Measurements from ENCODE around the gene GABRG3.

Gene GABRG3

DNA sequence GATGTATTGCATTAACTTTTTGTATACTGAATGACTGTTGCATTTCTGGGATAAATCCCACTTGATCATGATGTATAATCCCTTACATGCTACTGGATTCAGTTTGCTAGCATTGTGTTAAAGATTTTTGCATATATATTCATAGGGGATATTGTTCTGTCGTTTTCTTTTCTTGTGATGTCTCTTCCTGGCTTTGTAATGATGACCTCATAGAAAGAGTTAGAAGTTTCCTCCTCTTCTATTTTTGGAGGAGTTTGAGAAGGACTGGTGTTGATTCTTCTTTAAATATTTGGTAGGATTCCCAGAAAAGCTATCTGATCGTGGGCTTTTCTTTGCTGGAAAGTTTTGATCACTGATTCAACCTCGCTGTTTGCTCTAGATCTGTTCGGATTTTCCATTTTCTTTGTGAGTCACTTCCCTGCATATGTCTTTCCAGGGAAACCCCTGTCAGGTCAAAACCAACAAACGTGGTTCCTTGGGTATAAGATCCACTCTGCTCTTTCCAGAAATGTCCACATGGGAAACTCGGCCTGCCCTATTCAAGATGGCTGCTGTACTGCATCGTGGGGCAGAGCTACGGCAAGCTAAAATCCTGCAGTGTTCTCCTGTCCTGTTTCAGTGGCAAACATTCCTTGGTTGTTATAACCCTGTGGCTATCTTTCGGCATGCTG lies 120.4 kb downstream of the GABRG3 start:
- Histone ChIP-seq H3K4me3 (no peak overlapping the region), H3K27ac (no peak overlapping the region)

DNA sequence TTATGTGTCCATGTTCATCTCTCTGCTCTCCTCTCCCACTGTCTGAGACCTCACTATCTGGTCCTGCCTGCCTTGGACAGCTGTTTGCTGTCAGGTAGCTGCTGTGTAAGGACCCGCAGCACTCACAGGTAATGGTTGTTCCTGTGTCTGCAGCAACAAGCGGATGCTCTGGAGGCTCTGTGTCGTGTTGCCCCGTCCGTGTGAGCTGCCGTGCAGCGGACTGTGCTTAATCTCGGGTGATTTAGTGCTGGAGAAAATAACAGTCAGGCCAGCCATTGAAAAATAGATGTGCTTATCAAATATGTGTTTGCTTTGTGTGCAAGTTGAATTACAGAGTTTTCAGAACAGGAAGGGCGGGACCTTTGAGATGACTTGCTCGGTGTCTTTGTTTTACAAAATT lies 121.4 kb downstream of the GABRG3 start:
- H3K4me3 ChIP-seq = no peak overlapping the region
- H3K27ac ChIP-seq = no peak overlapping the region

DNA sequence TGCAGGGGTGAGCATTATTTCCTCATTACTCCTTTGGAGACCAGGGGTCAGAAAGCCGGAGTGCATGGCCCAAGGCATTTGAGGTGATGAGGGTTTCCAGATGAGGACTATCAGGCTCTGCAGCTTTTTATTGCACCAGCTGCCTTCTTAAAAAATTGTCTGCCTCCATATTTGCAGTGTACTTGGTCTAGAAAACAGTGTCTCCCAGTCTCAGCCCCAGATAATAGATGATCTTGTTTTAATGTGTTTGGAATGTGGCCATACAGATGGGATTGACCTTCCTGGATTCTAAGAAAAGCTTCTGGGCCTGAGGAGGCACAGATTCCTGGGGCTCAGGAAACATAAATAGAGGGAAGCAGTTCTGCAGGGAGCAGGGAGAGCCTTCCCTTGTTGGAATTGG lies 123.3 kb downstream of the GABRG3 start:
- H3K27ac ChIP-seq = no peak overlapping the region
- H3K4me3 ChIP-seq = no peak overlapping the region

- no peak overlapping the region for H3K27ac ChIP-seq
- no peak overlapping the region for H3K4me3 ChIP-seq
These were observed 125.1 kb downstream of the GABRG3 start for GRCh38 chr15:27095886-27096624.

GRCh38 chr15:27097506-27097905 lies 126.5 kb downstream of the GABRG3 start:
- Histone ChIP-seq H3K27ac (no peak overlapping the region), H3K4me3 (no peak overlapping the region)

DNA sequence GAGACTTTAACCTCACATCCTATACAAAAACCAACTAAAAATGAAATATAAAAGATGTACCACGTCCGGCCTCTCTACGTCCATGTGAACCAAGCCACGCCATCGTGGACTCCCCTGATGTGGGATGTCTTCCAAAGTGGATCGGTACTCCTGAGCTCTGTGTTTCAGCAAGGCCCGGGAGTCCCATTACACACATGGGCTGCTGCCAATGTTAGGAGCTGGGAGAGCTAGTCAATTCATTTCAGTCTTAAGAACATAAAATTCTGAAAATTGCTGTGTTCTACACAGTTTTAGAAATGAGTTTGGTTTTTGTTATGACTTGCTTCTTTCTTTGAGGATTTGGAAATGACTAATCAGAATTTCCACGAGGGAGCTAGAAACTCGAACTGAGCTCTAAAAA lies 131.0 kb downstream of the GABRG3 start:
- no peak overlapping the region for H3K27ac ChIP-seq
- no peak overlapping the region for H3K4me3 ChIP-seq

- Histone ChIP-seq H3K27ac (no peak overlapping the region), H3K4me3 (no peak overlapping the region)
These were observed 140.3 kb downstream of the GABRG3 start for GRCh38 chr15:27111323-27111722.

GRCh38 chr15:27114473-27114872 lies 143.5 kb downstream of the GABRG3 start:
- no peak overlapping the region for H3K27ac ChIP-seq
- H3K4me3 ChIP-seq = no peak overlapping the region

GRCh38 chr15:27119695-27120266 lies 148.8 kb downstream of the GABRG3 start:
- no peak overlapping the region for H3K27ac ChIP-seq
- H3K4me3 ChIP-seq = no peak overlapping the region

- H3K27ac ChIP-seq = no peak overlapping the region
These were observed 150.7 kb downstream of the GABRG3 start for GRCh38 chr15:27121672-27122071.

GRCh38 chr15:27123291-27123690 lies 152.3 kb downstream of the GABRG3 start:
- H3K4me3 ChIP-seq = no peak overlapping the region
- H3K27ac ChIP-seq = no peak overlapping the region

More at GRCh38 chr15:27121672-27122071, 150.7 kb downstream of the GABRG3 start:
- no peak overlapping the region for H3K4me3 ChIP-seq

GRCh38 chr15:27123808-27124207 lies 152.8 kb downstream of the GABRG3 start:
- Histone ChIP-seq H3K27ac (no peak overlapping the region), H3K4me3 (no peak overlapping the region)

DNA sequence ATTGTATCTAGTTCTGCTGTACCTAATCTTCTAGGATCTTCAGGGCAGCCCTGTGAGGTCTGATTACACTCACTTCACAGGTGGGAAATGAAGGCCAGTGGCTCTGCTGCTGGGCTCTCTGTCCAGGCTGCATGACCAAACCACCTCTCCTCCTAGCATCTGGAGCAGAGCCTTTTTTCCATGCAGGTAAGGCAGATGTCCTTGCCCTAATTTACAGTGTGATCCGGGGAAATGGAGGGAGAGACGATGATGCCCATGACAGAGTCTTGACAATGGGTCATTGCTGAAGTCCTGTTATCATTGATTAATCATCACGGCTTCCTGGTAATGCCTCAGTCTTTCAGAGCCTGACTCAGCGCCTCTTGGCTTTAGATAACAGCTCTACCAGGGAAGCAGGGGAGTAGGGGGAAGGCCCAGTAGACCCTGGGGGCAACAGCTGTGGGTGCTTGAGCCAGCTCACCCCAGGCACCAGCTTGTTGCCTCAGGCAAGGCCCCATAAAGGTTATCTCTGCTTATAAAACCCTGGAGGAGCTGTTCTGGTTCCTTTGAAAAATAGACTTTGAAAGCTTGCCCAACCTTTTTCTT lies 153.4 kb downstream of the GABRG3 start:
- Histone ChIP-seq H3K27ac (no peak overlapping the region), H3K4me3 (no peak overlapping the region)

- H3K27ac ChIP-seq = no peak overlapping the region
These were observed 154.2 kb downstream of the GABRG3 start for GRCh38 chr15:27125185-27125584.

DNA sequence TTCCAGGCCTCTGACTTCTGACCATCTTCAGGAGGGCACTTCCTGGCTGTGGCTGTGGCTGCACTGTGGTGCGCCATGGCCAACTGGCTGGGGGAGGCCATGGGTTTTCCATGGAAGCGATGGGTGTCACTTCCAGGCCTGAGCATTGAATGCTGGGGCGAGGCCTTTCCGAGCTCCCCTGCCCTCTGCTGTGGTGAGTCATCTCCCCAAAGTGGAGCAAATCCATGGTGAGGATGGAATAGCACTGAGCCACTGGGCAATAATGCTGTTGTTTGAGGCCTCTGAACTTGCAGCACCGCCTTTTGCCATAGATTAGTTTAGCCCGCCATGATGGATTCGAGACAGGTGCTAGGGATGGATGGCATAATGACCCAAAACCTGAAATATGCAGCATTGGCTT lies 155.5 kb downstream of the GABRG3 start:
- no peak overlapping the region for H3K4me3 ChIP-seq
- no peak overlapping the region for H3K27ac ChIP-seq

More at GRCh38 chr15:27125185-27125584, 154.2 kb downstream of the GABRG3 start:
- H3K4me3 ChIP-seq = no peak overlapping the region

- Histone ChIP-seq H3K4me3 (no peak overlapping the region), H3K27ac (no peak overlapping the region)
These were observed 157.0 kb downstream of the GABRG3 start for GRCh38 chr15:27127815-27128570.

DNA sequence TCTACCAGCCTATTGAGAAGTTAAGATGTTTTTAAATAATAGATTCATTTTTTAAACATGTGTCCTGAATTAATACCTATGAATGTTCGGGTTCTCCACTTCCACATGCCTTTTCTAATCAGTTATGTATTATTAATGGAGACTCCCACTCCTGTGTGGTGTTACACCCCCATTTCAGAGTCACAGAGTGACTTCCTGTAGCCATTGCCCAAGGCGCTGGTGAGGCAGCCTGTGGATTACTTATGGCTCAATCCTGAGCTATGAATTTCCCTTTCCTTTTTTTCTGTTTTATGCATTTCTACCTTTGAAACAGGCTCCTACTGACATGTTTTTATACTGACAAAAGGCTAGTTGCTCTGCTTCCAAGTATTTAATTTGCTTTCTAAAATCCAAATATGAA lies 162.3 kb downstream of the GABRG3 start:
- H3K4me3 ChIP-seq = no peak overlapping the region
- H3K27ac ChIP-seq = no peak overlapping the region

- Histone ChIP-seq H3K4me3 (no peak overlapping the region), H3K27ac (no peak overlapping the region)
These were observed 163.5 kb downstream of the GABRG3 start for GRCh38 chr15:27134481-27134880.

DNA sequence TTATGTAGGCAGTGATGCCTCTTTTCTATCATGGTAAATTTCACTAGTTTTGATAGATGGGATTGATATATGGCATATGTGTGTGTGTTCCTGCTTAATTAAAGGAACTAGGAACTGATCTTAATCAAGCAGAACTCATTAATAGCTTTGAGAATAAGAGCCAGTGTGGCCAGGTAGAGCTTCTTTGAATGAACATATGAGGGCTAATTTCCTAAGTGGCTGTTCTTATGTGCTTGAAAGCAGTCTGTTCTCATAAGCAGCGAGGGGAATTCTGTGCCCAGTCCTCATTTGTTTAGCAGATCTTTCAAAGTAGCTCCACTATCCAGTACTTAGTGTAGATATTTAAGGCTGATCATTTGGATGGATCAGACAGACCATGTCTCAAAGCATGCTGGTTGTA lies 164.2 kb downstream of the GABRG3 start:
- Histone ChIP-seq H3K27ac (no peak overlapping the region), H3K4me3 (no peak overlapping the region)

GRCh38 chr15:27137127-27137526 lies 166.1 kb downstream of the GABRG3 start:
- H3K4me3 ChIP-seq = no peak overlapping the region
- H3K27ac ChIP-seq = no peak overlapping the region

All from skin epidermis (tissue), 12 donors.